Activated CD4-positive, alpha-beta T cell treated with anti-CD3 and anti-CD28 coated beads for 1 hour (primary cell): ENCODE measurements around the gene SMAP2.
A peak's percentile ranks its signal among the peaks of the same experiment; 100 is the strongest.

Source experiments
- DNase-seq: peaks from one replicate; pipeline ENCODE4 v3.0.0-alpha.2; 2020

SMAP2 gene

GRCh38 chr1:40422630-40423263 is 49.2 kb downstream of the SMAP2 start:
- no peak for DNase-seq

- no peak for DNase-seq
Measured at GRCh38 chr1:40423264-40423642, 49.7 kb downstream of the SMAP2 start.

- no peak for DNase-seq
Measured at GRCh38 chr1:40423951-40424618, 50.6 kb downstream of the SMAP2 start.

- no peak for DNase-seq
Measured at GRCh38 chr1:40425198-40425597, 51.7 kb downstream of the SMAP2 start.

GRCh38 chr1:40431385-40431784 is 57.9 kb downstream of the SMAP2 start:
- no peak for DNase-seq

GRCh38 chr1:40432644-40433390 is 59.3 kb downstream of the SMAP2 start:
- DNase-seq = no peak

GRCh38 chr1:40435471-40435870 is 61.9 kb downstream of the SMAP2 start:
- no peak for DNase-seq

- DNase-seq = no peak
Measured at GRCh38 chr1:40435876-40436275, 62.3 kb downstream of the SMAP2 start.

GRCh38 chr1:40438391-40439015 is 65.0 kb downstream of the SMAP2 start:
- no peak for DNase-seq

GRCh38 chr1:40439247-40439646 is 65.7 kb downstream of the SMAP2 start:
- no peak for DNase-seq

- DNase-seq = peak; percentile 79
Measured at GRCh38 chr1:40449684-40450494, 76.4 kb downstream of the SMAP2 start, which contains the start of gene ZFP69B. ZFP69B (plus strand) TSS chr1:40450476; CDS start chr1:40450962, 486 bp downstream.

GRCh38 chr1:40450495-40451237 is 77.1 kb downstream of the SMAP2 start:
- peak; percentile 75 for DNase-seq

GRCh38 chr1:40451238-40451585 is 77.7 kb downstream of the SMAP2 start:
- DNase-seq = no peak

GRCh38 chr1:40454873-40455272 is 81.3 kb downstream of the SMAP2 start:
- no peak for DNase-seq

- no peak for DNase-seq
Measured at GRCh38 chr1:40462956-40463590, 89.5 kb downstream of the SMAP2 start.

- DNase-seq = no peak
Measured at GRCh38 chr1:40469327-40469726, 95.8 kb downstream of the SMAP2 start.
